ENCODE results near the gene PIGV.

PIGV gene

DNA sequence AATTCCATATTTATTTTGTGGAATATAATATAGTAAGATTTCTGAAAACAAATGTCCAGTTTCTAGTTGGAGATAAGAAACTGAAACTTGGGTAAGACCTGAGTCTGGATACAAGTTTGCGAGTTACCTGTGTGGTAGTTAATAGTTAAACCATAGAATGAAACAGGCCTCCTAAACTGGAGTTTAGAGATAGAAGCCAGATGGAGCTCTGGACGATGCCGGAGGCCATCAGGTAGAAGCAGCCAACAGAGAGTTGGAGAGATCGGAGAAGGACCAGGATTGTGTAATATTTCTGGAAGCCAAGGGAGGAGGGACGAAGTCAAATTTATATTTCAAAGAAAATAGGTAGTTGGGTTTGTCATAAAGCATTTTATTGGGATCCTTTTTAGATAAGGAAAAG, 46.8 kb upstream of the PIGV start:
- peaks cover 23% of the 10 kb centered on the region for H3K4me1 ChIP-seq (ENCODE audit: insufficient read depth, low read length, poor library complexity, severe bottlenecking)
- H3K36me3 ChIP-seq (ENCODE audit: insufficient read depth, low read length), result peaks cover 81% of the 10 kb centered on the region
- peaks cover 82% of the 10 kb centered on the region for H3K79me2 ChIP-seq (ENCODE audit: insufficient read depth, low read length)
- H3F3A ChIP-seq (ENCODE audit: low read depth), result peaks cover 13% of the 10 kb centered on the region
- no peak overlapping the region for H2AFZ ChIP-seq (ENCODE audit: low read length)
- H3K9me3 ChIP-seq (ENCODE audit: insufficient read depth, low read depth, low read length), result no peaks in the 10 kb centered on the region
- no peaks in the 10 kb centered on the region for H3K9me2 ChIP-seq (replicated peaks; ENCODE audit: low read depth, low read length)
- TF ChIP-seq, protein P1, sequence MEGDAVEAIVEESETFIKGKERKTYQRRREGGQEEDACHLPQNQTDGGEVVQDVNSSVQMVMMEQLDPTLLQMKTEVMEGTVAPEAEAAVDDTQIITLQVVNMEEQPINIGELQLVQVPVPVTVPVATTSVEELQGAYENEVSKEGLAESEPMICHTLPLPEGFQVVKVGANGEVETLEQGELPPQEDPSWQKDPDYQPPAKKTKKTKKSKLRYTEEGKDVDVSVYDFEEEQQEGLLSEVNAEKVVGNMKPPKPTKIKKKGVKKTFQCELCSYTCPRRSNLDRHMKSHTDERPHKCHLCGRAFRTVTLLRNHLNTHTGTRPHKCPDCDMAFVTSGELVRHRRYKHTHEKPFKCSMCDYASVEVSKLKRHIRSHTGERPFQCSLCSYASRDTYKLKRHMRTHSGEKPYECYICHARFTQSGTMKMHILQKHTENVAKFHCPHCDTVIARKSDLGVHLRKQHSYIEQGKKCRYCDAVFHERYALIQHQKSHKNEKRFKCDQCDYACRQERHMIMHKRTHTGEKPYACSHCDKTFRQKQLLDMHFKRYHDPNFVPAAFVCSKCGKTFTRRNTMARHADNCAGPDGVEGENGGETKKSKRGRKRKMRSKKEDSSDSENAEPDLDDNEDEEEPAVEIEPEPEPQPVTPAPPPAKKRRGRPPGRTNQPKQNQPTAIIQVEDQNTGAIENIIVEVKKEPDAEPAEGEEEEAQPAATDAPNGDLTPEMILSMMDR (conservative IDR thresholded peaks at IDR 0.05; ENCODE audit: low read length), result no peak
- no peak for TF ChIP-seq EZH2phosphoT487 (IDR thresholded peaks at IDR 0.05; ENCODE audit: borderline replicate concordance)
- H3K4me3 ChIP-seq (ENCODE audit: low read length, poor library complexity, severe bottlenecking), result no peak overlapping the region
- H3K27me3 ChIP-seq (ENCODE audit: insufficient read depth, low read length, poor library complexity, severe bottlenecking), result no peaks in the 10 kb centered on the region
- H4K20me1 ChIP-seq (ENCODE audit: insufficient read depth, low read length, poor library complexity, severe bottlenecking), result peaks cover 71% of the 10 kb centered on the region
- H3K4me2 ChIP-seq (ENCODE audit: low read depth, low read length, poor library complexity, severe bottlenecking), result no peak overlapping the region
- H3K9ac ChIP-seq (ENCODE audit: low read depth, low read length, poor library complexity, severe bottlenecking), result no peak overlapping the region

DNA sequence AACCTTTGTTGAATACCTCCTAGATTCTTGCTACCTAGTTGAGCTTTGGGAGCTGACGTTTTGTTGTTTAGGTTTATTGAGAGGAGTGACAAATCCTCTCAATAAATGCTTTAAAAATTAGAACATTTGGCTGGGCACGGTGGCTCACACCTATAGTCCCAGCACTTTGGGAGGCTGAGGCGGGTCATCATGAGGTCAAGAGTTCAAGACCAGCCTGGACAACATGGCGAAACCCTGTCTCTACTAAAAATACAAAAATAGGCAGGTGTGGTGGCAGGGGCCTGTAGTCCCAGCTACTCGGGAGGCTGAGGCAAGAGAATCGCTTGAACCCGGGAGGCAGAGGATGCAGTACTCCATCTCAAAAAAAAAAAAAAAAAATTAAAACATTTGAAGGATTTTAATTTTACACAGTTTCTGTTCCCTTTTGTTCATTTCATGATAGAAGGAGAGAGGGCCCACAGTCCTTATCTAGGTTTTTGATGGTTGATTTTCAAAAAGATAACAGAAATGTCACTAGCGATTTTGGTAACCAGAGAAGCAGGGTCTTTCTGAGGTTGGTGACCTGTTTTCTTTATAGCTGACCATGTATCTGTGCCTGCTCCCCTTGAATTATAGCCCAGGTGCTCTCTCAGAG, 44.2 kb upstream of the PIGV start:
- peaks cover 84% of the 10 kb centered on the region for H3K36me3 ChIP-seq (ENCODE audit: insufficient read depth, low read length)
- H3K9me3 ChIP-seq (ENCODE audit: insufficient read depth, low read depth, low read length), result no peaks in the 10 kb centered on the region
- TF ChIP-seq EZH2phosphoT487 (IDR thresholded peaks at IDR 0.05; ENCODE audit: borderline replicate concordance), result no peak
- TF ChIP-seq, protein P1 (conservative IDR thresholded peaks at IDR 0.05; ENCODE audit: low read length), result no peak
- H3K79me2 ChIP-seq (ENCODE audit: insufficient read depth, low read length), result peaks cover 89% of the 10 kb centered on the region
- no peak overlapping the region for H3K9ac ChIP-seq (ENCODE audit: low read depth, low read length, poor library complexity, severe bottlenecking)
- peak overlapping the region; percentile 29 for H3K4me3 ChIP-seq (ENCODE audit: low read length, poor library complexity, severe bottlenecking)
- H3K27me3 ChIP-seq (ENCODE audit: insufficient read depth, low read length, poor library complexity, severe bottlenecking), result no peaks in the 10 kb centered on the region
- H2AFZ ChIP-seq (ENCODE audit: low read length), result no peak overlapping the region
- H3F3A ChIP-seq (ENCODE audit: low read depth), result peaks cover 13% of the 10 kb centered on the region
- H3K4me2 ChIP-seq (ENCODE audit: low read depth, low read length, poor library complexity, severe bottlenecking), result peak overlapping the region; percentile 90
- H3K9me2 ChIP-seq (replicated peaks; ENCODE audit: low read depth, low read length), result no peaks in the 10 kb centered on the region
- peaks cover 88% of the 10 kb centered on the region for H4K20me1 ChIP-seq (ENCODE audit: insufficient read depth, low read length, poor library complexity, severe bottlenecking)
- peaks cover 23% of the 10 kb centered on the region for H3K4me1 ChIP-seq (ENCODE audit: insufficient read depth, low read length, poor library complexity, severe bottlenecking)

DNA sequence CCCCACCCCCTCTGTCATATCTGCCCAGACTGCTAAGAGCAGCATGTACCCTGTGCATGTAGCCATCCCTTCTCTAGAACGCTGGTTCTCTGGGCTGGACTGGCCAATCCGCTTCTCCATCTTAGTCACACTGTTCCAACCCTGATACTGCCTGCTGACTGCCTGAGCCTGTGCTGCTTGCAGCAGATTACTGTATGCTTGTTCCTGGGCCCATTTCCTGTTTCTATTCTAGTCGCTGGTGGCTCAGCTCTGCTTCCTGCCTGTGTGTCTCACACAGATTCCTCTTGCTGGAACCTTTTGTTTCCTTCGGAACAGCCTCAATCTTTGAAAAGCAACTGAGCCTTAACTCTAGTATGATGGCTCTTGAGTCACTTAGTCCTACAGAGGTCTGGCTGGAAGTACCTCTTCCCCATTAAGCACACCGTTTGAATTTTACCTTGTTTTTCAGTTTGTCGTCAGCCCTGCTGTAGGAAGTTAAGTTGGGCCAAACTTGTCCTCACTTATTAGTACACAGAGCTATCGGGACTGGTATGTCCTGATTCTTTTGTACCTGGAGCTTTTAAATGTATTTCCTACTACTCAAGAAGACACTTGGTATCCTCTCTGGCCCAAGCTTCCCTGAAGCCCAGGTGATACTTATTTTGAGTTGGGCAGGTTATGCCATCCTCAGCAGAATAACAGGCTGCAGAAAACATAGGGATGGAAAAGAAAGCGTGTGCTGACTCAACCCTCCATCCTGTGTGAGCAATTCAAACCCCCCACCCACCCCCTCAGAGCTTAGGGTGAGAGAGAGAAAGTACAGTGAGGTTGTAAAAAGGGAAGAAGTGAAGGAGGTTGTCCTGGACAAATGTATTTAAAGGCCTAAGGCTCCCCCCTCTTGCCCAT, 43.4 kb upstream of the PIGV start:
- H3K4me2 ChIP-seq (ENCODE audit: low read depth, low read length, poor library complexity, severe bottlenecking), result peak overlapping the region; percentile 90
- H2AFZ ChIP-seq (ENCODE audit: low read length), result no peak overlapping the region
- no peaks in the 10 kb centered on the region for H3K9me2 ChIP-seq (replicated peaks; ENCODE audit: low read depth, low read length)
- H3K4me3 ChIP-seq (ENCODE audit: low read length, poor library complexity, severe bottlenecking), result peak overlapping the region; percentile 66
- peaks cover 82% of the 10 kb centered on the region for H3K36me3 ChIP-seq (ENCODE audit: insufficient read depth, low read length)
- peaks cover 13% of the 10 kb centered on the region for H3F3A ChIP-seq (ENCODE audit: low read depth)
- peaks cover 90% of the 10 kb centered on the region for H3K79me2 ChIP-seq (ENCODE audit: insufficient read depth, low read length)
- peaks cover 86% of the 10 kb centered on the region for H4K20me1 ChIP-seq (ENCODE audit: insufficient read depth, low read length, poor library complexity, severe bottlenecking)
- TF ChIP-seq, protein P1 (conservative IDR thresholded peaks at IDR 0.05; ENCODE audit: low read length), result no peak
- H3K4me1 ChIP-seq (ENCODE audit: insufficient read depth, low read length, poor library complexity, severe bottlenecking), result peaks cover 23% of the 10 kb centered on the region
- H3K9me3 ChIP-seq (ENCODE audit: insufficient read depth, low read depth, low read length), result no peaks in the 10 kb centered on the region
- peak overlapping the region; percentile 65 for H3K9ac ChIP-seq (ENCODE audit: low read depth, low read length, poor library complexity, severe bottlenecking)
- H3K27me3 ChIP-seq (ENCODE audit: insufficient read depth, low read length, poor library complexity, severe bottlenecking), result no peaks in the 10 kb centered on the region

Data from Loucy (cell line).